Measurements from ENCODE around the gene NCOA7. TPM values are rescaled to one million over a fixed set of nuclear protein-coding genes. Genes with fewer than 3 reads are reported as not detected.

Gene NCOA7
- total and polyA plus RNA-seq, 9 of the 15 experiments (the other 6 are each of a cell fraction or from before 2014, with no cell fraction given) = 5.8 to 14.6 (median 9.3) TPM

DNA sequence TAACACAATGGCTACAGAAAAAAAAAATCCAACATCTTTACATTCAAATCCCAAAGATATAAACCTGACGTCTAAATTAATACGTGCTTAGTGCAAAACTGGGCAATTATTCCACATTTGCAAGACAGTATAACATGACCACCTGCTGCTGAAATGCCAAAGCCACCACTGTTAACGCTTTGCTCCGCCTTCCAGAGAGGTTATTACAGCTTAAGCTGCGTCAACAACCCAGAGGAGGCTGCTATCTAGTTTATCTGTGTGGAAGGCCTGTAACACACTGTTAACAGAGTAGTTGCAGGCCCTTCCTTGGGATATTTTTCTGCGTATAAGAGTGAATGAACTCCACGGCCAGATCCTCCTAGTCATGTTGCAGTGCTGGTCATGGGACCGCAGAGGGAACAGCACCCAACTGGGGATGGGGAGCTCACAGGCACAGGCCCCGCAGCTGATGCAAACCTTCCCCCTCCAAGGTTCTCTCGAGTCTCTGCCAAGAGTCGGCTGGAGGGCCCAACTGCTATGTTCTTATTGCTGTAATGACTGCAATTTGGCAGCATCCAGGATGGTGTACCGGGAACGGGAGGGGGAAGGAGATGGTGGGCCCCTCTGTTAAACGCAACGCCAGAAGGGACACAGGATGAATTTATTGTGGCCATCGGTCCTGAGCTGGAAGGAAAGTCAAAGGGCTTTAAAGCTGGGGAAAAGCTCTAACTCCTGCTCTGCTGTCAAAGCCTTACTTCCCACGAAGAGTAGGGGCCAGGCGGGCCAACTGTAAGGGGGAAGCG, 993 bp upstream of the NCOA7 start (continued):
- TF ChIP-seq, protein P1, sequence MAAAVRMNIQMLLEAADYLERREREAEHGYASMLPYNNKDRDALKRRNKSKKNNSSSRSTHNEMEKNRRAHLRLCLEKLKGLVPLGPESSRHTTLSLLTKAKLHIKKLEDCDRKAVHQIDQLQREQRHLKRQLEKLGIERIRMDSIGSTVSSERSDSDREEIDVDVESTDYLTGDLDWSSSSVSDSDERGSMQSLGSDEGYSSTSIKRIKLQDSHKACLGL (CRISPR knock-in tag; IDR thresholded peaks at IDR 0.05; ENCODE audit: borderline replicate concordance, poor library complexity, severe bottlenecking) = no peak
- peak; percentile 68; the same call in 1 of the 2 replicates for TF ChIP-seq GTF2F1 (IDR thresholded peaks at IDR 0.05; ENCODE audit: low read depth, low read length)
- TF ChIP-seq TOE1 (IDR thresholded peaks at IDR 0.05; ENCODE audit: borderline replicate concordance) = peak; percentile 85
- TF ChIP-seq TOE1 (CRISPR knock-in tag; IDR thresholded peaks at IDR 0.05; ENCODE audit: borderline replicate concordance, low read depth) = no peak
- peak; percentile 88 for TF ChIP-seq CBFA2T3 (IDR thresholded peaks at IDR 0.05)
- TF ChIP-seq HMG20A (CRISPR knock-in tag; conservative IDR thresholded peaks at IDR 0.05) = no peak
- 0 out of 2 replicates have a peak, but pooled peaks have one; percentile 31 for TF ChIP-seq ZEB2 (IDR thresholded peaks at IDR 0.05)
- TF ChIP-seq, protein P2, sequence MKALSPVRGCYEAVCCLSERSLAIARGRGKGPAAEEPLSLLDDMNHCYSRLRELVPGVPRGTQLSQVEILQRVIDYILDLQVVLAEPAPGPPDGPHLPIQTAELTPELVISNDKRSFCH (CRISPR knock-in tag; IDR thresholded peaks at IDR 0.05) = no peak
- TF ChIP-seq, protein P2 (tag; IDR thresholded peaks at IDR 0.05) = 0 out of 2 replicates have a peak, but pooled peaks have one; percentile 9
- TF ChIP-seq PPARD (CRISPR knock-in tag; IDR thresholded peaks at IDR 0.05) = no peak
- no peak for TF ChIP-seq HDAC8 (tag; IDR thresholded peaks at IDR 0.05)
- peak; percentile 76; the same call in 1 of the 2 replicates for TF ChIP-seq EP300 (IDR thresholded peaks at IDR 0.05; ENCODE audit: low read length)
- peak; percentile 60; the same call in 1 of the 2 replicates for TF ChIP-seq ZNF263 (CRISPR knock-in tag; IDR thresholded peaks at IDR 0.05; ENCODE audit: borderline replicate concordance)
- peak; percentile 60; the same call in 1 of the 2 replicates for TF ChIP-seq JUND (IDR thresholded peaks at IDR 0.05; ENCODE audit: borderline replicate concordance, low read depth, low read length)
- peak; percentile 16; the same call in 1 of the 3 replicates for TF ChIP-seq JUND (tag; IDR thresholded peaks at IDR 0.05; ENCODE audit: borderline replicate concordance, low read depth, low read length)
- peak; percentile 75 for TF ChIP-seq SOX6 (IDR thresholded peaks at IDR 0.05)
- TF ChIP-seq VEZF1 (CRISPR knock-in tag; IDR thresholded peaks at IDR 0.05) = no peak
- TF ChIP-seq TSC22D4 (tag; IDR thresholded peaks at IDR 0.05) = no peak
- TF ChIP-seq, protein P3, sequence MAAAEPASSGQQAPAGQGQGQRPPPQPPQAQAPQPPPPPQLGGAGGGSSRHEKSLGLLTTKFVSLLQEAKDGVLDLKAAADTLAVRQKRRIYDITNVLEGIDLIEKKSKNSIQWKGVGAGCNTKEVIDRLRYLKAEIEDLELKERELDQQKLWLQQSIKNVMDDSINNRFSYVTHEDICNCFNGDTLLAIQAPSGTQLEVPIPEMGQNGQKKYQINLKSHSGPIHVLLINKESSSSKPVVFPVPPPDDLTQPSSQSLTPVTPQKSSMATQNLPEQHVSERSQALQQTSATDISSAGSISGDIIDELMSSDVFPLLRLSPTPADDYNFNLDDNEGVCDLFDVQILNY (CRISPR knock-in tag; IDR thresholded peaks at IDR 0.05) = no peak
- TF ChIP-seq CXXC5 (CRISPR knock-in tag; IDR thresholded peaks at IDR 0.05) = peak; percentile 20; the same call in 1 of the 2 replicates
- peak; percentile 98 for TF ChIP-seq CC2D1A (IDR thresholded peaks at IDR 0.05)
- TF ChIP-seq ZNF165 (CRISPR knock-in tag; IDR thresholded peaks at IDR 0.05; ENCODE audit: borderline replicate concordance) = no peak
- 0 out of 2 replicates have a peak, but pooled peaks have one; percentile 58 for TF ChIP-seq ZNF668 (CRISPR knock-in tag; IDR thresholded peaks at IDR 0.05)
- TF ChIP-seq SMARCA4 (IDR thresholded peaks at IDR 0.05) = peak; percentile 82
- peak; percentile 44; the same call in 1 of the 2 replicates for TF ChIP-seq RAD51 (IDR thresholded peaks at IDR 0.05; ENCODE audit: borderline replicate concordance, low read depth)
- TF ChIP-seq POLR2A (conservative IDR thresholded peaks at IDR 0.05) = peak; percentile 66
- TF ChIP-seq DPF2 (IDR thresholded peaks at IDR 0.05) = peak; percentile 87
- TF ChIP-seq ZNF707 (CRISPR knock-in tag; conservative IDR thresholded peaks at IDR 0.05) = no peak
- TF ChIP-seq FOXA1 (IDR thresholded peaks at IDR 0.05; ENCODE audit: borderline replicate concordance) = no peak
